SK-N-MC (cell line): Measurements from ENCODE around the gene DIAPH3.

Experiments
- EZH2 ChIP-seq: fragments of 200-600 bp; sonication (generic); IDR thresholded peaks from one replicate; pipeline ENCODE4 v1.6.1; 2017; ENCODE audit warnings: antibody characterized with exemption
- FOXP2 ChIP-seq: optimal IDR thresholded peaks from 2 replicates; pipeline ENCODE3; 2011; ENCODE audit warnings: mild to moderate bottlenecking, moderate library complexity; ENCODE audit not compliant: insufficient read depth; ENCODE audit errors: extremely low read length, control extremely low read depth
- POLR2AphosphoS5 ChIP-seq: IDR thresholded peaks from 2 replicates; pipeline ENCODE4 v1.6.1; 2012; ENCODE audit warnings: mild to moderate bottlenecking, low read depth, low read length, borderline replicate concordance

DNA sequence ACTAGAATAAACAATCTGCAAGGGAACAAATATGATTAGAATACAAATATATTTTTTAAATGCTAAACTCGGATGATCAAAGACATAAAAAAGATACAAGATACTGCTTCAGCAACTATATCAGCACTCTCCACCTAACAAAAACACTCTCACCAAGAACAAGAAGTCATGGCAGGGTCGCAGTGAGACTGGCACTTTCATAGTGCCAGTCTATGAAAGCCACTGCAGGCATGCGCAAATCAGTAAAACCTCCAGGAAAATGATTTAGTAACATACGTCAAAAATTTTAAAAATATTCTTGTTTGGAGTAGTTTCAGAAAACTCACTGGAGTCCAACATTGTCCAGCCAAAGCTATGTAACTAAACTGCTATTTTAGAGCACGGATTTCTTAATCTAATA lies 295.9 kb downstream of the DIAPH3 start:
- TF ChIP-seq EZH2 (no peak), POLR2AphosphoS5 (no peak), FOXP2 (no peak)
